Glomerular visceral epithelial cell (primary cell): ENCODE results near the gene NLGN2.

Source experiments
- DNase-seq: peaks from one replicate; pipeline ENCODE4 v3.0.0-alpha.2; 2016; ENCODE audit errors: extremely low spot score

The NLGN2 gene

DNA sequence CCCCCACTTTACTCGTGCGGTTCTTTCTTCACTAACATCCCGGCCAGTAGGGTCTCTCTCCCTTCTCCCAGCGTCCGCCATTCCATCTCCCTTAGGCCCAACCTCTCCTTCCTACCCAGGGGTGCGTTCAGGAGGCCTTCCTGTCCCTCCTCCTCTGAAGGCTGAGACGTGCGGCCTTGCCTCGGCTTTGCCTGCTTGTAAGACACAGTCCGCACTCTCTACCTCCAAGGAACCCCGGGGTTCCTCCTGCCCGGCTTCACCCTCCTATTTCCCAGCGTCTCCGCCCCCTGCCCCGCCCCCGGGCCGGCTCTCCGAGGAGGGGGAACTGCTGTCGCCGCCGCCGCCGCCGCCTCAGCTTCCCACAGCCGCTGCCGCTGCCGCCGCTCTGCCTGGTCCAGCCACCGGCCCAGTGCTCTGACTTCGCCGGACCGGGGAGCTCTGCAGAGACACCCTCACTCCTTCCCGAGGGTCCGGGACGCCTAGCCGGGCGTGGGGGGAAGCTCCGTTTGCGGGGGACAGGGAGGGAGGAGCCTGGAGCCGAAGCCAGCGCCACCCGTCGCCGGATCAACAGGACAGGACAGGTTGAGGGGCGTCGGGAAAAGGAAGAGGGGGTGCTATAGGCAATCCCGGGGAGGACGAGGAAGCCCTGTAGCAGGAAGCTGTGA is 30.4 kb downstream of the NLGN2 start:
- DNase-seq = no peak

DNA sequence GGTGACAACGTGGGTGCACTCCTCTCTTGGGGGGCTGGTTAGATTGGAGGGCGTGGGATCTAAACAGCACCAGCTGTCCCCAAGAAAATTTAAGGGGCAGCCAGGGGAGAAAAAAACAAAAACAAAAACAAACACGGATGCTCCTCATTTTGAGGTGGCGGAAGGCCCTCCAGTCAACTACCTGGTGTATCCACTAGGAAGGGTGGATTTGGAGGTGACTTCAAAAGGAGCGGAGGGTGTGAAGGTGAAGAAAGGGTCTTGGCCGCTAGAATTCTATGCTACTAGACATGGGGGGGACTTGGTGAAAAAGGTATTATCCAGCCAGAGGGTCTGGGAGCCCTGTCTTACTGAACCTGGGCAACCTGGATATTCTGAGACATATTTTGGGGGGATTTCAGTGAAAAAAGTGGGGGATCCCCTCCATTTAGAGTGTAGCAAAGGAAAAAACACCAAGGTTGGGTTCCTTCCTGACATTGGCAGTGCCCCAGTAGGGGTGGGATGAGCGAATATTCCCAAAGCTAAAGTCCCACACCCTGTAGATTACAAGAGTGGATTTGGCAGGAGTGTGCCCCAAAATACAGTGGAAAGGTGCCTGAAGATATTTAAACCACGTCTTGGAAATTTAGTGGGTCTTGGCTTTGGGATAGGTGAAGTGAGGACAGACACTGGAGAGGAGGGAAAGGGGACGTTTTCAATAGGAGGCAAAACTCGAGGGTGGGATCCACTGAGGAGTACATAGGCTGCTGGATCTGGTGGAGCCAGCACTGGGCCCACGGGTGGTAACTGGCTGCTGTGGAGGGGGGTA is 31.2 kb downstream of the NLGN2 start:
- DNase-seq = no peak

GRCh38 chr17:7439462-7440112 is 31.9 kb downstream of the NLGN2 start, which contains the start of gene FGF11:
Gene FGF11 (plus strand): TSS chr17:7439512. CDS start chr17:7439621, 109 bp downstream.
- DNase-seq = no peak

- DNase-seq = peak; percentile 71
Observed at GRCh38 chr17:7440113-7440833, 32.6 kb downstream of the NLGN2 start.

GRCh38 chr17:7440834-7441195 is 33.2 kb downstream of the NLGN2 start:
- peak; percentile 71 for DNase-seq

- DNase-seq = no peak
Observed at GRCh38 chr17:7441266-7441665, 33.6 kb downstream of the NLGN2 start.

DNA sequence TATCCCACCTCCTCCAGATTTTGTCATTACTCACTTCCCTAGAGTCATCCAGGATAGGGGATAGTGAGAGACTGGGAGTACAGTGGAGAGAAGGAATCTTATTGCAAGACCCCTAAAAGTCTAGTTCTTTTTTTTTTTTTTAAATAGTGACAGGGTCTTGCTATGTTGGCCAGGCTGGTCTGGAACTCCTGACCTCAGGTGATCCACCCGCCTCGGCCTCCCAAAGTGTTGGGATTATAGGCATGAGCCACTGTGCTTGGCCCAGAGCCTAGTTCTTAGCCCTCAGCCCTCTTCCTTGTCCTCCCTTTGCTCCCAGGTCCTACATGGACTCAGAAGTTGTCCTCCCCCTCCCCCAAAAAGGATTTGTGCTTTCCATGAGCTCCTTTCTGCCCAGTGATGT is 34.5 kb downstream of the NLGN2 start:
- no peak for DNase-seq

- peak; percentile 33 for DNase-seq
Observed at GRCh38 chr17:7443499-7444485, 36.1 kb downstream of the NLGN2 start.

DNA sequence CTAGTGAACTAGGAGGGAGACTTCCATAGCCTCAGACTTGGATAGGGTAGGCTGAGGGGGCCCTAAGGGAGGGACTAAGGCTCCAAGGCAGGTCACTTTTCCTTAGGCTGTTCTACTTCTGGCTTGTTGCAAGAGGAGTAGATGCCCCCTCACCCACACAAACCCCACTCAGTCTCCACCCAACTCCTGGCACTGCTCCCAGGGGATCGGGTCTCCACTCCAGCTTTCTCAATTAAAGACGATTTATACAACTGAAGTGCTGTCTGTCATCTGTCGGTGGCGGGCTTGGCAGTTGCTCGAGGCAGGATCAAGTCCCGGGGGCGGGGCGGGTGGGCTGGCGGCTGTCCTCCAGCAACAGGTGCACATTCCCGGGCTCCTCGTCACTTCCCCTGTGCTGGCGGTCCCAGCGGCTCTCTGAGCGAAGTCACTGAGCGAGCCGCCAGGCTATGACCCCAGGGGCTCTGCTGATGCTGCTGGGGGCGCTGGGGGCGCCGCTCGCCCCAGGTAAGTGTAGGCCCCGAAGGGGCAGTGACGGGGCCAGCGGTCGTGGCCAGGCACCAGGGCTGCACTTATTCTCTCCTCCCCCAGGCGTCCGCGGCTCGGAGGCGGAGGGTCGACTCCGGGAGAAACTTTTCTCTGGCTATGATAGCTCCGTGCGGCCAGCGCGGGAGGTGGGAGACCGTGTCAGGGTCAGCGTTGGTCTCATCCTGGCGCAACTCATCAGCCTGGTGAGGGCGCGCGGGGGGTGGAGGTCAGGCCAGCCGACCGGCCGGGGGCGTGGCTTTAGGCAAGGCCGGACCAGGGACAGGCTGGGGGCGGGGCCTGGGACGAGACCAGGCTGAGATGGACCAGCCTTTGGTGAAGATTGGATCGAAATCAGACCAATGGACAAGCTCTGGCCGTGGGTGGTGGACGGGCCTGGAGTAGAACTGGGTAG is 37.3 kb downstream of the NLGN2 start, which contains the start of gene CHRNB1:
TSS of gene CHRNB1 (plus strand) at position 380 of the 937 bp plus-strand sequence. CDS start at position 447, 67 bp downstream.
- DNase-seq = peak; percentile 58

DNA sequence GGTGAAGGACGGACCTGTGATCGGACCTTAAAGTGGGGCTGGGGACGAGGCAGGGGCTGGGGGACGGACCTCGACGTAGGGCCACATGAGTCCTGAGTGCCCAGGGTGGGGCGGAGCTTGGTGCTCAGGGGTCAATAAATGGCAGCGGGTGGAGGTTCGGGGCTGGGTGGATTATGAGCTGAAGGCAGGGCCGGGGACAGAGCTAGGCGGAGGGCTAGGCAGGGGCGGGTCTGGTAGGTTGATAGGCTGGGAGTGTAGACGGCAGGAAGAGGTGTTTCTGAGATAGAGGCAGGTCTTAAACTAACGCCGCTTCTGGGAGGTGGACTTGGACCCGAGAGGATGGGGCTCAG is 37.9 kb downstream of the NLGN2 start:
- no peak for DNase-seq

- DNase-seq = no peak
Observed at GRCh38 chr17:7448461-7448860, 40.8 kb downstream of the NLGN2 start.

GRCh38 chr17:7459961-7460545 is 52.4 kb downstream of the NLGN2 start:
- DNase-seq = no peak

- DNase-seq = no peak
Observed at GRCh38 chr17:7460850-7461660, 53.4 kb downstream of the NLGN2 start.

GRCh38 chr17:7462474-7463371 is 55.1 kb downstream of the NLGN2 start:
- no peak for DNase-seq

DNA sequence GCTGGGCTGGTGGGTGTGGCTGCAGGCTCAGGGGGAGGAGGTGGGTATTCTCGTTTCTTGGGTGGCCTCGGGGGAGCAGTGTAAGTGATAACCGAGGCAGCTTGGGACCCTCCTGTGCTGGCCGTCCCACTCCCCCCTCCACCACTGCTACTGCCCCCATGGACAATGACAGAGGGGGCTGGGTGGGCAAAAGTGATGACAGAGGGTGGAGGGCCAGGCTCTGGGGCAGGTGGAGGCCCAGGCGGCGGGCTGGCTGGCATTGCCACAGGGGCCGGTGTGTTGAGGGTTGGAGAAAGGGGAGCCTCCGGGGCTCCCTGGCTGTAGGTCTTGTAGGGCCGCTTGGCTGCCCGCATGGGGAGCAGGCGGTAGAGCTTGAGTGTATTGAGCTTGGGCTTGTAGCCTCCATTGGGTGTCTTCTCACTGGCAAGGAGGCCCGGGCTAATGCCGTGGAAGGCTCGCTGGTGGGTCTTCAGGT is 55.8 kb downstream of the NLGN2 start:
- no peak for DNase-seq

DNA sequence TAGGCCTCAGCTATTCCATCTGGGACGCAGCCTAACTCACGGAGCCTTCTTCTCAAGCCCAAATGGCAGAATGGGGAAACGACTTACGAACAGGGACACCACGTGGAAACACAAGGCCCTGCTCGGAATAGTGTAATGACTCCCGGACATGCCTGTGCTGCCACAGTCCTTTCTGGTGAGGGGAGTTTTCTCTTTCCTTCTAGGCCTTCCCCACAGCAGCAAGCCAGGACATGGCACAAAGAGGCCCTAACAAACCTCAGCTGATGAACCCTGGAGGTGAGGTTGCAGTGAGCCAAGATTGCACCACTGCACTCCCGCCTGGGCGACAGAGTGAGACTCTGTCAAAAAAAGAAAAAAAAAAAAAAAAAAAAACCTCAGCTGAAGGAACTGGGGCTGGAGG is 56.4 kb downstream of the NLGN2 start:
- no peak for DNase-seq

GRCh38 chr17:7465597-7466275 is 58.1 kb downstream of the NLGN2 start:
- no peak for DNase-seq
